ENCODE results near the gene FMO2.
A peak's percentile ranks its signal among the peaks of the same experiment; 100 is the strongest.

FMO2 gene

GRCh38 chr1:171251952-171252300, 66.8 kb downstream of the FMO2 start:
- TF ChIP-seq RAD21 (IDR thresholded peaks at IDR 0.05; ENCODE audit: low read depth): no peak
- no peak for TF ChIP-seq ZBTB7A (IDR thresholded peaks at IDR 0.05; ENCODE audit: low read depth)
- TF ChIP-seq MAX (IDR thresholded peaks at IDR 0.05): no peak
- no peak for TF ChIP-seq REST (IDR thresholded peaks at IDR 0.05; ENCODE audit: low read depth)
- TF ChIP-seq FOXM1 (IDR thresholded peaks at IDR 0.05; ENCODE audit: borderline replicate concordance, low read depth): no peak
- no peak for TF ChIP-seq EP300 (IDR thresholded peaks at IDR 0.05; ENCODE audit: borderline replicate concordance)
- TF ChIP-seq CREB1 (IDR thresholded peaks at IDR 0.05; ENCODE audit: low read depth): no peak
- no peak for TF ChIP-seq TAF1 (IDR thresholded peaks at IDR 0.05; ENCODE audit: low read depth)
- TF ChIP-seq TEAD4 (IDR thresholded peaks at IDR 0.05): no peak
- no peak for TF ChIP-seq NFIC (IDR thresholded peaks at IDR 0.05)

GRCh38 chr1:171252482-171252881, 67.4 kb downstream of the FMO2 start:
- TF ChIP-seq EGR1 (IDR thresholded peaks at IDR 0.05): no peak
- no peak for TF ChIP-seq REST (IDR thresholded peaks at IDR 0.05; ENCODE audit: low read depth)
- TF ChIP-seq TCF12 (IDR thresholded peaks at IDR 0.05; ENCODE audit: low read depth): no peak

GRCh38 chr1:171254859-171255258, 69.8 kb downstream of the FMO2 start:
- TF ChIP-seq REST (IDR thresholded peaks at IDR 0.05; ENCODE audit: low read depth) (no peak), CEBPB (IDR thresholded peaks at IDR 0.05) (no peak), MAX (IDR thresholded peaks at IDR 0.05) (no peak)

- TF ChIP-seq YY1 (IDR thresholded peaks at IDR 0.05; ENCODE audit: low read depth) (no peak), NFIC (IDR thresholded peaks at IDR 0.05) (peak; percentile 44; the same call in 1 of the 2 replicates)
These were observed 72.0 kb downstream of the FMO2 start for GRCh38 chr1:171256940-171257606.

- TF ChIP-seq ZBTB7A (IDR thresholded peaks at IDR 0.05; ENCODE audit: low read depth): no peak
- TF ChIP-seq FOXM1 (IDR thresholded peaks at IDR 0.05; ENCODE audit: borderline replicate concordance, low read depth): no peak
- no peak for TF ChIP-seq CEBPB (IDR thresholded peaks at IDR 0.05)
- no peak for TF ChIP-seq MAX (IDR thresholded peaks at IDR 0.05)
- TF ChIP-seq USF1 (IDR thresholded peaks at IDR 0.05): no peak
- TF ChIP-seq TEAD4 (IDR thresholded peaks at IDR 0.05): no peak
- TF ChIP-seq YY1 (IDR thresholded peaks at IDR 0.05; ENCODE audit: low read depth): no peak
- no peak for TF ChIP-seq CREB1 (IDR thresholded peaks at IDR 0.05; ENCODE audit: low read depth)
- TF ChIP-seq RAD21 (IDR thresholded peaks at IDR 0.05; ENCODE audit: low read depth): no peak
- TF ChIP-seq REST (IDR thresholded peaks at IDR 0.05; ENCODE audit: low read depth): no peak
- TF ChIP-seq EGR1 (IDR thresholded peaks at IDR 0.05): no peak
- TF ChIP-seq TCF12 (IDR thresholded peaks at IDR 0.05; ENCODE audit: low read depth): no peak
- TF ChIP-seq NFIC (IDR thresholded peaks at IDR 0.05): no peak
- TF ChIP-seq EP300 (IDR thresholded peaks at IDR 0.05; ENCODE audit: borderline replicate concordance): no peak
- no peak for TF ChIP-seq TAF1 (IDR thresholded peaks at IDR 0.05; ENCODE audit: low read depth)
These were observed 72.5 kb downstream of the FMO2 start for GRCh38 chr1:171257607-171258076.
